Activated effector memory CD4-positive, alpha-beta T cell treated with Interleukin-2 at 50 U/mL for 16 hours (primary cell): ENCODE data around the gene ZNF530.

Source experiments
- DNase-seq: peaks from one replicate; pipeline ENCODE4 v3.0.0-alpha.2; 2020

Gene ZNF530

DNA sequence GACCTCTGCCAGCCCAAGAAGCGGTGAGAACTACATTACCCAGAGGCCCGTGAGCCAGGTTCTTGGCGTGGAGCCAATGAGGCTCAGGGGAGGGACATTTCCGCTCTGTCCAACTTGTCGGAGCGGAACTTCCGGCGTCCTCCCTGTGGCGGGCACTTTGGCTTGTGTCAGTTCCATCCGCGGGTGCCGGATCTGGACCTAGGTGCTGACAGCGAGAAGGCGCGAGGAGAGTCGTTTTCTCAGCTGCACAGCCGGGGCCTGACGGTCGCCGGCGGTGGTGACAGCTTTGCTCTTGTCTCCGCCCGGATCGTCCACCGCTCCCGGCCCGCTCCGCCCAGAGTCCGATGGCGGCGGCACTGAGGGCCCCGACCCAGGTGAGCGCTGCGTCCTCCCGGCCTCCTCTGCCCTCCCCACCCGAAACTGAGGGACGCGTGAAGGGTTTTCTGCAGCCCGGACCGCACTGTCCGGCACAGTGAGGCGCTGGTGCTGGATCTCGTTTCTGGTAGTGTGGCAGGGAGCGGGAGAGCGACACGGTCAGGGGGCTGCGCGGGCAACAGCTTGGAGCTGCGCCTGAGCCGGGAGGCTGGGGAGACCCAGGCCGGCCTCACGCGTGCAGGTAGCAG lies at the start of gene ZNF530:
ZNF530 (plus strand) TSS at position 125 of the 623 bp plus-strand sequence. CDS start 4,461 bp downstream, outside the sequence.
- peak; percentile 78 for DNase-seq

DNA sequence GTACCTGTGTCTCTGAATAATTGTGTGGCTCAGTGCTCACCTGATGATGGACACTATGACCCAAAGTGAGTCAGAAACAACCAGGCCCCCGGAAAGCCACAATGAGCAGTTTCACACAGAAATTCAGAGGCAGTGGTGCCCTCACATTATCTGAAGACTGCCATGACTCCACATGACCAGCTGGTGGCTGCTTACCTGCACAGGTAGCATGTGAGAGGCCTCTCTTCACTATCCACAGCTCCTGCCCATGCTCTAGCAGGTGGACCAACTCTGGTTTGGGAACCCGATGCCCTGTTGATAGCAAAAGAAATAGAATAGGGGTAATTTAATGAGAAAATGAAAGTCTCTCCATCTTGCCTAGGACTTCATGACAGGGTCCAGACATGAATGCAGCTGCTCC lies 47.3 kb upstream of the ZNF530 start:
- DNase-seq = no peak

DNA sequence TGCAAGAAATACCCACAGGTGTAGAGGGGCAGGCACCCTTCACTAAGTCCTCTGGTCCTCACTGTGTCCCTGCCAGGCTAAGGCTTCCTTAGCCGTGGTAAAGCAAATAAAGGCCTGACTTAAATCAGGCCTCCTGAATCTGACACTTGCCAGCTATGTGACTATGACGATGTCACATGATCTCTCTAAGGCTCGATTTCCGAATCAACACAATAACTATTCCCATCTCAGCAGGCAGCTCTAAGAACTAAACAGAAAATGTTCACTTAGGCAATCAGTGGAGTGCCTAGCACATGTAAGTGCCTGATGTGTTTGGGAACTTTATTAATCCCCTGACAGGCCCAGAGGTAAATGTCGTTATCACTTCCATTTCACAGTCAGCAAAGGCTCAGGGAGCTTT lies 42.0 kb upstream of the ZNF530 start:
- DNase-seq = no peak

DNA sequence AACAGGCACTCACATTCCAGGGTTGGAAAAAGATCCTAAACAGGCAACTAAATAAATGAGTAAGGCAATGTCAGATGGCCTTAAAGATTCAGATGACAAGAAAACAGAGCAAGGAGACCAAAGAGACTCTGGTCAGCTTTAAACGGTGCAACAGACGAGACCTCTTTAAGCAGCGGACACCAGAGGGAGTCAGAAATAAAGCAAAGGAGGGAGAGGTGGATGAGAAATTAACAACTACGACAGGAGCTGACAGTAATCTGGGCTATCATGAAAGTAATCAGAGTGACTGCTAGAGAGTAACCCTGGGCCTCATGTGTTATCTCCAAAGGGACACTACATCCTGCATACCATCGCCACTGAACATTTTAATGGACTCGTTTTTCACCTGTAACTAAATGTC lies 41.2 kb upstream of the ZNF530 start:
- no peak for DNase-seq

DNA sequence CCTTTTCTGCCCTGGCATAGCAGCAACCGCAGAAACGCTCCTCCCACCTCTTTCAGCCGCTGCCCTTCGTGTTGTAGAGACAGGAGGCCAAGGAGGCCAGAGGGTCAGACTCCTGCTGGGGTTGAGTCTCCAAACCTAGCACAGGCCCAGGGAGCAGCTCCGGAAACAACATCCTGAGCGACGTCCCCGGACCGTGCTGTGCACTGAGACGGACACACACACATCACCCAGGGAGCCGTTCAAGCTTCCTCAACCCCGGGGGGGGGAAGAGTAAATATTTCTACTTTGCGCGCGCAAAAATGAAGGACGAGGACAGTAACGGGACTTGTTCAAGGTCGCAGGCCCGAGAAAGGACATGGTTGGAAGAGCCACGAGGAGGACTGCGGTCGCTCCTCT lies 40.7 kb upstream of the ZNF530 start:
- DNase-seq = peak; percentile 2

DNA sequence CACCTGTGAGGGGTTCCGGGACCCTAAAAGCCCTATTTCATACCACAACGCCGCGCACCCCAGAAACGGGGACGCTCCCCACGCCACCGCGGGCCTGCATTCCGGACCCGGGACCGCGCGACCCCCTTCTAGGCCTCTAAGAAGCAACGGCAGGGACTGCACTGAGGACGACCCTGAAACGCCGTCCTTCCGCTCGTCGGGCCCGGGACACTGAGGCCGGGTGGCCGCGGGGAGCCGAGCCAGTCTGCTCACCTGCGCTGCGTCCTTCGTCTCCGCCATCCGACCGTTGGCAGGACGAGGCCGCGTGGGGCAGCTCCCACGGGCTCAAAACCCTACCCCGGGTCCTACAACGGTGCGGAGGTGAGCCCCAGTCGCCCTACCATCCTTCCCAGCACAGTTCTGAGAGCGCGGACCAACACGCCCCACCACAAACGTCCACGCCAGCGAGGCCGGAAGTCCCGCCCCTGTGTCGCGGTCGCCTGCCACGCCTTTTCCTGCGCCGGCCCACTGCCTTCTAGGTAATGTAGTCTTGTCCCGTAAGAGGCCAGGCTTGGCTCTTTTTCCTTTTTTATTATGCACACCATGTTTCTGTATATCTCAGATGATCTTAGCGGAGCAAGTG lies 40.2 kb upstream of the ZNF530 start, which contains the start of gene ZNF550:
ZNF550 (minus strand) TSS at position 460 of the 622 bp plus-strand sequence; CDS start at position 279, 181 bp downstream.
- peak; percentile 85 for DNase-seq

DNA sequence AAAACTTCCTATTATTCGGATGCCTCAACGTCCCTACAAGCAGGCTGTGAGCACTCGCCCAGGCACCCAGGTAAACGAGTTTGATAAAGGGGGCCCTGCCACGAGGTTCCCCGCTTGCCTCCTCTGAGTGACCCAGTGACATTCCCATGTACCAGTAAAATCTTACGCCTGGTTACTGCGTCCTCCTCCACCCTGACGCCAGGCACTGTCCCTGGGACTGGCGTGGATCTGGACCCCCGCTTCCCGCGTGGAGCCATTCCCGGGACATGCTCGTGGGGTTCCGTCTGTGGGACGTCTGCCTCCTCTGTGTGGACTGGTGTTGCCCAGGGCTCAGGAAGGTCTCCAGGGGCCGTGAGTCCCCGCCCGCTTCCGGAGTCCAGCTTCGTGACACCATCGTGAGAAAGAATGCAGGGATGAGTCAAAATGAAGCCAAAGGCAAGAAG lies 39.6 kb upstream of the ZNF530 start:
- no peak for DNase-seq

DNA sequence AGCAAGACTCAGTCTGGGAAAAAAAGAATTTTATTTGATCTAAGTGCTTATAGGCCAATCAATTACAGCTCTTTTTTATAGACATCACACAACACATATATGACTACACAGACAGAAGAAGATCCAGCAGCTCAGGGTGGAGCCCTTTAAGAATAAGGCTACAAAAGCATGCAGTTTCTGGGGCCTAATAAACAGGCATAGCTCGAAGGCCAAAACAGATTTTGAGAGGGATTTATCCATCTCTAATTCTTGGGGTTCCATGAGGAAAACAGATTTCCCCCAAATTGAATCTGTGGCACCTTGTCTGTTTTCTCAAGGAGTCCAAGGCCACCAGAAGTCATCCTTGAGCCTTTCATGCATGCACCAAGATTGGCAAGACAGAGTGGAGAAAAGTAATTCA lies 36.1 kb upstream of the ZNF530 start:
- no peak for DNase-seq

DNA sequence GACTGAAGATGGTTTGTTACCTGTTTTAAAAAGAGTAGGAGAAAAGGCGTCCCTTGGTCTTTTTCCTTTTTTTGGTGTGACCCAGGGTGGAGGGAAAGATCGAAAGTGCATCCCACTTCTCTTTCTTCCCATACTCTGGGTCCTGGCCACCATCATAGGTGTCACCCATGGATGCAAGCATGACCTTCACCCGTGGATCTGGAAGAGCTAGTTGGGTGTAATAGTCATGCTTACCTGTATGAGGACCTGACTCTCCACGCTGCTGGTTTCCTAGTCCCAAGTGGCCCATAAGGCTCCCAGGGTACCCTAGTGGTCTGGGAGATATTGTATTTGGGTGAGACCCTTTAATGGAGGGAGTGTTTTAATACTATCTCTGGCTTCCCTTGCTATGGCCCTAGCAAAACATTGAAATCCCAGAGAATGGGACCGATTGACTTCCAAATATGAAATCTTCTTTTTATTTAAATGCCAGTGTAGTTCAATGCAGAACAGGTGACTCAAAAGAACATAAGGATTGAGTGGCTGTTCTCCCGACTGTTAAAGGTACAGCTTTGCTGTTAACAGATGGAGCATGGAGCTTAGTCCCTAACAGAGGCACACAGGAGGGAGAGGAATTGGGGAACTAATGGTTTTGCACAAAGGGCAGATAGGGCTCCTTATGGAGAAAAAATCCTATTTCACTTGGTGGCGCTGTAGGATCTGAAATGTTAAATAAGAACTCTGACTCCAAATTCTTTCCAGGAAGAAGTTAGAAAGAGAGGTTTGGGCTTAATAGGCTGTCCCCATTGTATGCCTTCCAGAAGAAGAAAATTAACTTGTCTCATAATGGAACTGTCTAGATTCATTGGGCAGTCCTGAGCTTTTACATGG lies 33.1 kb upstream of the ZNF530 start:
- DNase-seq = no peak

DNA sequence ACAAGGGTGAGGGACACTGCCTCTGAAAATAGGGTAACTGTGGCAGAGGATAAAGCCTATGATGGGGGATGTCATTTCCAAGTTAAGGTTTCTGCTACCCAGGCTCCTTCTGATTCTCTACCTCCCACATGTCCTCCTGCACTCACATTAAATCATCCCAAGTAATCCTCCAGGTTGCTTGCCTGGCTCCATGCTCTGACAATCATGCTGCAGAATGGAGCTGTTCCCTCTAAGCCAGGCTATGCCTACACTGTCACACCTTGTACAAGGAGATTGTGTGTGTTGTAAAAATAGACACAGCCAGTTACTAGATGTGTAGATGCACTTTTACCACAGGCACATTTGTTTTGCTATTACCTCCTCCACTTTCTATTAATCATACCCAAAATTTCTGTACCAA lies 29.0 kb upstream of the ZNF530 start:
- DNase-seq = no peak

DNA sequence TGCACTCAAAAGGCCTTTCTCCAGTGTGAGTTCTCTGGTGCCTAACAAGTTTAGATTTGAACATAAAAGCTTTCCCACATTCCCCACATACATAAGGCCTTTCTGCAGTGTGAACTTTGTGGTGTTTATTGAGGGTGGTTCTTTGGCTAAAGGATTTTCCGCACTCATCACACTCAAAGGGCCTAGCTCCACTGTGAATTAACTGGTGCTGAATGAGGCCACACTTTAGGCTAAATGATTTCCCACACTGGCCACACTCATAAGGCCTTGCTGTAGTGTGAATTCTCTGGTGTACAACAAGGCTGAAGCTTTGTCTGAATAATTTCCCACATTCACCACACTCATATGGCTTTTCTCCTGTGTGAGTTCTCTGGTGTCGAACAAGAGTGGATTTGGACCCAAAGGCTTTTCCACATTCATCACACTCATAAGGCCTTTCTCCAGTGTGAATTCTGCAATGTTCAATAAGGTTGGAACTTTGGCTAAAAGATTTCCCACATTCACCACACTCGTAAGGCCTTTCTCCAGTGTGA lies 27.2 kb upstream of the ZNF530 start:
- no peak for DNase-seq

DNA sequence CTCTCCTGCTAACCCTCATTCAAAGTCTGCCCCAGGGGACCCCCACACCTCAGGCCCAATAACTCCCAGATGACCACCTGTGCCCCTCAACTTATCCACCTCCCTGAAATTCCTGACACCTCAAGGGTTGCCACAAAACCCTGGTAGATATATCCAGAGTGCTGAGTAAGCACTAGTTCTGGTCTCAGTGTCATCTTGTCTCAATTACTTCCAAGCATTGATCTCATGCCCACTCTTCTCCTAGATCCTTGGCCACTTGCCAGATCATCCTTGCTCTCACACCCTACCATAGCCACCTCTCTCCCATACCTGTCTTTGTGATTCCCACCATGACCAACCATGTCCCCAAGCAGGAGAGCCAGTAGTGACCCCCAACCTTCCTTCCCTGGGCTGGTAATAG lies 23.0 kb upstream of the ZNF530 start:
- no peak for DNase-seq

DNA sequence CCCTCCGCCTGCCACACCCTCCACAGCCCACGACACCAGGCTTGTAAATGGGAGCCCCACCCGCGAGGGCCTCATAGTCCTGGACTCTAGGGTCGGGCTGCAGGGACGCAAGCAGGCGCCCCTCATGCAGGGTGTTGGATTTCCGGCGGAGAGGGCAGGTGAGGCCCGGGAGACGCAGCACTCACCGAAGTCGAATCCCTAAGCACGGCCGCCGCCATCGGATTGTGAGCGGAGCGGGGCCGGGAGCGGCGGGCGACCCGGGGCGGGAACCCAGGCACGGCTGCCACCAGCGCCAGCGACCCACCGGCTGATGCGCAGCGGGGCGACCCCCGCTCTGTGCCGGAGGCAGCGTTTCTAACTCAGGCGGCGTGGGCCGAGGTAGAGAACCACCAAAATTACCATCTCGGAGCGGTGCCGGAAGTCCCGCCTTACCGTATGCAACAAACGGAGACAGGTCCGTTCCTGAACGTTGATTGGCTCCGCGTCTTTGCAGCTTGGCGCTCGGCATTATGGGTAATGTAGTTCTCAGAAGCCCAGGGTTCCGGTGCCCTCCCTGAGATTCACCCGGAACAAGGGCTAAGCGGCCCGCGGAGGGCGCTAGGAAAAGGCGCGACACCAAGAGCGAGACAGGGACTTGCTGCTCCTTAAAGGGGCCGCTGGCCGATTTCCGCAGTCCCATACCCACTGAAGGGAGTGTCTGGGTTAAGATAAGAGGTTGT lies 21.0 kb upstream of the ZNF530 start, which contains the start of gene ZNF416:
ZNF416 (minus strand) TSS at position 425 of the 719 bp plus-strand sequence; CDS start at position 218, 207 bp downstream.
- DNase-seq = peak; percentile 93

DNA sequence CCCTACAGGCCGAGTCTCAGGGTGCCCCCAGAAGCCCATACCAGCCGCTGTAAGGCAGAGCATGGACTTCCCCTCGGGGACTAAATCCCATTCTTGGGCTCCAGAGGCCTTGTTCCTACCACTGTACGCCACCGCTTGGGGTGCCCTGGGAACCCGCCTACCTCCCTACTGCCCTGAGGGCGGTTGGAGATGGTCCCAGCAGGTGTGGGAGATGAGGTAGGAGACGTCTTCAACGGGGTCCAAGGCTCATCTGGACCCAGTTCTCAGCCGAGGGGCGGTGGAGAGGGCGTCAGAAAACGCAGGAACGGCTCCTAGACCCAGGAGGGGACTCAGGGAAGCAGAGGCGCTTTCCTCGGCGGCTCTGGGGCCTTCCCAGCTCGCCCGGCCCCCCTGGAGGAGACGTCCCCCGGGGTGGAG lies 16.6 kb upstream of the ZNF530 start:
- no peak for DNase-seq

DNA sequence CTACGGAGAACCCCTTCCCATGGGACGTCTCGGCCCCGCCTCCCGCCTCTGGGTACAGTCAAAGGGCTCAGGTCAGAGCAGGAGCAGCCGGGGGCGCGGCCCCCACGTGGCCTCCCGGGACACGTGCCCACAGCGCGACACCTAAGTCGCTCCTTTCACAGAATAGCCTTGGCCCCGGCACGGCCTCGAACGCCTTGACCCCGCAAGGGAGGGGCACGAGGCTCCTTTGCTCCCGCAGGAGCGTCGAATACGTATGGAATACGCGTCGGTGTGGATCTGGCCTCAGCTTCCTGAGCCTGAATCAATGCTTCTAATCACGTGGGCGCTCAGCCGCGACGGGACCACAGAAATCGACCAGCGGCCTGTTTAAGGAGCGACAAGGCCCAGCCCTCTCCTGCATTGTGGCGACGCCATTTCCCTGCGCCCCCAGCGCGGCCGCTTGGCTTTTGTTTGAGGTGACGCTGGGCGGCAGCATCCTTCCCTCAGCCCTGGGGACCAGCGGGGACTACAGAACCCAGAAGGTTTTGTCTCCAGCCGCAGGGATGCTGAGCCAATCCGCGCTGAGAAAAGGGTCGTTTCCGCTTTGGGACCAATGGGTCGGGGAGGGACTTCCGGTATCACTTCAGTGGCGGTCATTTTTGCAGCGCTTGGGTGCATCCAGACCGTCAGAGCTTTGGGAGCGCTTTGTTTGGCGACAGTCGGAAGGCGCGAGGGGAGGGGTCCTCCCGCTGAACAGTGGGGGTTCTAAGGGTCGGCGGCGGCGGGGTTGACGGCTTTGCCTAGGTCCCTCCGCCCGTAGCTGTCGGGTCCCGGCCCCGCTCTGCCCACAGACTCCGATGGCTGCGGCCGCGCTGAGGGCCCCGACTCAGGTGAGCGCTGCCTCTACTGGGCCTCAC lies 15.9 kb upstream of the ZNF530 start, which contains the start of gene ZIK1:
ZIK1 (plus strand) TSS at position 625 of the 896 bp plus-strand sequence; CDS start at position 837, 212 bp downstream.
- DNase-seq = peak; percentile 79

DNA sequence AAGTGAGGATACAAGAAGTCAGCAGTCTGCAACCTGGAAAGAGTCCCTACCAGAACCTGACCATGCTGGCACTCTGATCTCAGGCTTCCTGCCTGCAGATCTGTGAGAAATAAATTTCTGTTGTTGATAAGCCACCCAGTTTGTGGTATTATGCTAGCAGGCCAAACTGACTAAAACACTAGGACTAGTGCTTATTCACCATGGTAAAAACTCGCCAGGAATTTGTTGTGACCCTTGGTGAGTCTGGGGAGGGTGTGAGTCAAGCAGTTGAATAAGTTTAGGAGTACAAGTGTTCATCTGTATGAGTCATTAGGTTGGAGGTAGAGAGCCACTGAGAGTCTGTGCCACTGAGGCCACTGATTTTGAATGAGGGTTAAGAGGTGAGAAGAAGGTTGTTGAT lies 12.2 kb upstream of the ZNF530 start:
- DNase-seq = no peak

DNA sequence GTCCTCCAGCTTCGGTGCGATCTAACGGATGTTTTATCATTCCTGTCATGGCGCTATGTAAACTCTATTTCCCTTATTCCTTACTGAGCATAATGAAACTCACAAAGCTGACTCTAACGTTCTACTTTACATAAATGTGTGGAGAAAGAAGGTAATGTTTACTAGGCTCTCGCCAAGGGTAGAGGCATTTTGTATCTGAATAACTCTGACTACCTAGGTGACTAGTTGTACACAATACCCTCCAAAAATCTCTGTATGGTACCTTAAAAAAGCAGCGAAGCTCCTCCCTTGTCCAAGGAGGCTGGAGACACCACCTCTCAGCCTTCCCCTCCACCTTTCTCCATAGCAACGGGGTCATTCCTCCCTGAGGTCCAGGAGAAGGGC lies 316 bp upstream of the ZNF530 start:
- DNase-seq = no peak

DNA sequence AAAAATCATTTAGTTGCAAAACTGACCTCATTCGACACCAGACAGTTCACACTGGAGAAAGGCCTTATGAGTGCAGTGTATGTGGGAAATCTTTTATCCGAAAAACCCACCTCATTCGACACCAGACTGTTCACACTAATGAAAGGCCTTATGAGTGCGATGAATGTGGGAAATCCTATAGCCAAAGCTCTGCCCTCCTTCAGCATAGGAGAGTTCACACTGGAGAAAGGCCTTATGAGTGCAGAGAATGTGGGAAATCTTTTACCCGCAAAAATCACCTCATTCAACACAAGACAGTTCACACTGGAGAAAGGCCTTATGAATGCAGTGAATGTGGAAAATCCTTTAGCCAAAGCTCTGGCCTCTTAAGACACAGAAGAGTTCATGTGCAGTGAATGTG lies 7.2 kb downstream of the ZNF530 start:
- no peak for DNase-seq

DNA sequence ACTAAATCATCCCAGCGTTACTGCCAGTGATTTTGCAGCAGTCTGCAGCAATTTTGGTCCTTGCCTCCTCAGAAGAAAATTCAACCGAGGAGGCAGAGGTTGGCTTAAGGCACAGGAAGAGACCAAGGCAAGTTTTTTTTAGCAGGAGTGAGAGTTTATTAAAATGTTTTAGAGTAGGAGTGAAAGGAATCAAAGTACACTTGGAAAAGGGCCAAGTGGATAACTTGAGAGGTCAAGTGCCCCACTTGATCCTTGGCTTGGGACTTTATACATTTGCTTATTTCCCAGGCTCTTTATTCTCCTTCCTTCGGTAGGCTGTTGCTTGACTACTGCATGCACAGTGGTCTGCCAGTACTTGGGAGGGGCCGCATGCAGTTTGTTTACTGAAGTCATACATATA lies 11.4 kb downstream of the ZNF530 start:
- no peak for DNase-seq

DNA sequence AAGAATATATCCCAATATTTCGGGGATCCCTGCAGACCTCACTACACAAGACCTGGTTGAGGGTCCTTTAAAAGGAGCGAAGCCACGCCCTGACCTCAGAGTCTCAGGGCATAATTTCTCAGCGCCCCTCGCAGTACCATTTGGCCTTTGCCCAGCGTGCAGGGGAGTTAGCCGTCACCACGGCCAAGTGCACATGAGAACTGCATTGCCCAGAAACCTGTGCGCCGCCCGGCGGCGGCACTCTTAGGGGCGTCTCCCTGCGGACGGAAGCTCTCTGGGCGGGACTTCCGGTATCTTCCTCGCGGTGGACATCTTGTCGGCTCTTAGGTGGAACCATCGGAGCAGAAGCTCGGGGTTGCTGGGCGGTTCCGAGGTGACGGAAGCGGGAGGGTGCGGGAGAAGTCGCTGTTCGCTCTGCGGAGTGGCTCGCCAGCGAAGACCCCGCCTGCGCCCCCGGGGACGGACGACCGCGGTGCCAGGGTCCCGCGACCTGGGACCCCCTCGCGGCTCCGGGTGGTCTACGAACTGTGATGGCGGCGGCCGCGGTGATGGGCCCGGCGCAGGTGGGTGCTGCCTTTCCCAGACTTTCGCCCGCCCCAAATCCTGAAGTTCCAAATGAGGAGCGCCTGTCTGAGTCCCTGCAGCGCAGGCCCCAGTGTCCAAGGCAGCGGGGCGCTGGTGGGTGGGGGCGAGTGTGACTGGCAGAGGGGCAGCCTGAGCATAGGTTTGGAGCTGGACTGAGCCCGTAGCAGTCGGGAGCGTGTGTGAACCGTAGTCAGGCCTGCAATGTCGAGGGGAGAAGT lies 14.5 kb downstream of the ZNF530 start, which contains the start of gene ZNF134:
ZNF134 (plus strand) TSS at position 302 of the 803 bp plus-strand sequence. CDS start 5,227 bp downstream, outside the sequence.
- peak; percentile 85 for DNase-seq
